Measurements from ENCODE around the gene ARIH2.

DNA sequence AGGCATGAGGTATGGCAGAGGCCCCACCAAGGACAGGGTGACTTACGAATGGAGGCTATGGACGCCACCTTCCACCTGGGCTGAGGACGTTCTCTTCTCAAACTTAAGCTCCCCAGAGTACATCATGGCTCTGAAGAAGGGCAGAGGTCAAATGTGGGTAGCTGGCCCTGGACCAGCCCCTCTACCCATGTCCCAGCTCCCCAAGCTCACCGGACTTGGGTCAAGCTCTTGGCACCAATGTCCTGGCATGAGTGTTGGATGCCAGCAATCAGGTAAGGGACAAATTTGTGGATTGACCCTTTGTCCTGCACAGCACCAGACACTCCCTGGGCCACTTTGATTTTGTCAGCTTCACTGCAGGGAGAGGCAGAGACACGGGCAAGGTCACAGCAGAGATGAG, 105.8 kb downstream of the ARIH2 start:
- TF ChIP-seq GATA2 (IDR thresholded peaks at IDR 0.05; ENCODE audit: low read depth, low read length): no peak
- TF ChIP-seq GATA3 (IDR thresholded peaks at IDR 0.05; ENCODE audit: low read depth, low read length): no peak
